A549 treated with GW870086 at 1 μM for 4 hours (cell line): ENCODE data around the gene PCSK9. TPM values are rescaled to one million over a fixed set of nuclear protein-coding genes. Genes with fewer than 3 reads are reported as not detected.

Source experiments
- total RNA-seq: library from RNA; stranded (reverse); fragments of 200-300 nt; extraction: Qiagen RNA extraction; gene quantifications from 5 replicates; pipeline ENCODE4 v1.2.3, GENCODE V29; 2022; ENCODE audit warnings: low read depth

PCSK9 gene
- total RNA-seq, result 2.2 to 3.9 TPM (median 3.3 TPM) in 5 replicates

DNA sequence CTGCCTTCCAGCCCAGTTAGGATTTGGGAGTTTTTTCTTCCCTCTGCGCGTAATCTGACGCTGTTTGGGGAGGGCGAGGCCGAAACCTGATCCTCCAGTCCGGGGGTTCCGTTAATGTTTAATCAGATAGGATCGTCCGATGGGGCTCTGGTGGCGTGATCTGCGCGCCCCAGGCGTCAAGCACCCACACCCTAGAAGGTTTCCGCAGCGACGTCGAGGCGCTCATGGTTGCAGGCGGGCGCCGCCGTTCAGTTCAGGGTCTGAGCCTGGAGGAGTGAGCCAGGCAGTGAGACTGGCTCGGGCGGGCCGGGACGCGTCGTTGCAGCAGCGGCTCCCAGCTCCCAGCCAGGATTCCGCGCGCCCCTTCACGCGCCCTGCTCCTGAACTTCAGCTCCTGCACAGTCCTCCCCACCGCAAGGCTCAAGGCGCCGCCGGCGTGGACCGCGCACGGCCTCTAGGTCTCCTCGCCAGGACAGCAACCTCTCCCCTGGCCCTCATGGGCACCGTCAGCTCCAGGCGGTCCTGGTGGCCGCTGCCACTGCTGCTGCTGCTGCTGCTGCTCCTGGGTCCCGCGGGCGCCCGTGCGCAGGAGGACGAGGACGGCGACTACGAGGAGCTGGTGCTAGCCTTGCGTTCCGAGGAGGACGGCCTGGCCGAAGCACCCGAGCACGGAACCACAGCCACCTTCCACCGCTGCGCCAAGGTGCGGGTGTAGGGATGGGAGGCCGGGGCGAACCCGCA is at the start of gene PCSK9:
TSS of gene PCSK9 (plus strand) at position 207 of the 741 bp plus-strand sequence. CDS start at position 497, 290 bp downstream.

DNA sequence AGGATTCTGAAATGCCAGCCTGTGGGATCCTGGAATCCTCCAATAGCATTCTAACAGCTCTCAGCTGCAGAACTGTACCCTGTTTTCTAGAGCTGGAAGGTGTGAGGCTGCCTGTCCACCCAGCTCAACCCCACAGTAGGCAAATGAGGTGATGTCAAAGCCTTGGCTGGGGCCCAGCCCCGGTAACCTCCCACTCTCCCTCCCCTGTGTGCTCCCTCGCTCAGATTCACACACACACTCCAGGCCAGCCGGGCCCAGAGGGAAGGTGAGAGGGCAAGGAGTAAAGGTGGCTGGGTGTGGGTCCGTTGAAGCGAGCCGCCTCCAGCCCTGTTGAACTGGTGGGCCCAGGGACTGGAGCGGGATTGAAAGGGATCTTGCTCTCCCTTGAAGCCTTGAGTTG is 40.7 kb upstream of the PCSK9 start, which contains the start of gene BSND:
TSS of gene BSND (plus strand) at position 257 of the 400 bp plus-strand sequence. CDS start 254 bp downstream, outside the sequence.

Other genes with a start within 250 kb of the PCSK9 start
- 0.08 TPM in 1 of 5 replicates, not detected in the others for gene TTC22, start 238.2 kb upstream of the PCSK9 start, total RNA-seq
- gene DHCR24, start 152.4 kb upstream of the PCSK9 start, total RNA-seq, result 41.9 to 50.7 TPM (median 49.3 TPM) in 5 replicates
- 0.13 to 0.62 TPM (median 0.55 TPM) in 5 replicates for gene TMEM61, start 58.9 kb upstream of the PCSK9 start, total RNA-seq
- not detected in 5 replicates for gene BSND, start 40.6 kb upstream of the PCSK9 start, total RNA-seq
- gene USP24, start 175.8 kb downstream of the PCSK9 start, total RNA-seq, result 10.4 to 15.5 TPM (median 14.7 TPM) in 5 replicates